ENCODE data around the gene PIK3C2G. TPM values are rescaled to one million over a fixed set of nuclear protein-coding genes. Genes with fewer than 3 reads are reported as not detected.
"Not testable (repeated sequence)": the region's sequence is repeated elsewhere in the genome, so short reads cannot be mapped to it uniquely, and the experiment has no call there.

PIK3C2G gene
- total RNA-seq (2014; rRNA removed; shearing (Covaris generic)): not detected in 2 replicates

- in situ Hi-C loops (cut with HindIII; ENCODE audit: low sequenced_read_pairs): no loop called here
- no peak for DNase-seq (ENCODE audit: low spot score)
These were observed at the start of gene PIK3C2G for GRCh38 chr12:18261273-18261672. Gene PIK3C2G (plus strand): TSS chr12:18261518. CDS start chr12:18282082, 20,564 bp downstream.

GRCh38 chr12:18217966-18218365 is 43.4 kb upstream of the PIK3C2G start:
- no peak for DNase-seq (ENCODE audit: low spot score)
- in situ Hi-C loops (cut with HindIII; ENCODE audit: low sequenced_read_pairs): no loop called here

- in situ Hi-C loops (cut with HindIII; ENCODE audit: low sequenced_read_pairs): no loop called here
- no peak for DNase-seq (ENCODE audit: low spot score)
These were observed 39.6 kb upstream of the PIK3C2G start for GRCh38 chr12:18221726-18222125.

- in situ Hi-C loops (cut with HindIII; ENCODE audit: low sequenced_read_pairs): no loop called here
- DNase-seq (ENCODE audit: low spot score): no peak
These were observed 38.6 kb upstream of the PIK3C2G start for GRCh38 chr12:18222699-18223098.

GRCh38 chr12:18224745-18225144 is 36.6 kb upstream of the PIK3C2G start:
- in situ Hi-C loops (cut with HindIII; ENCODE audit: low sequenced_read_pairs): no loop called here

GRCh38 chr12:18239526-18239925 is 21.8 kb upstream of the PIK3C2G start:
- in situ Hi-C loops (cut with HindIII; ENCODE audit: low sequenced_read_pairs): no loop called here
- DNase-seq (ENCODE audit: low spot score): no peak

More at GRCh38 chr12:18224745-18225144, 36.6 kb upstream of the PIK3C2G start:
- peak; percentile 13 for DNase-seq (ENCODE audit: low spot score)

- DNase-seq (ENCODE audit: low spot score): no peak
- in situ Hi-C loops (cut with HindIII; ENCODE audit: low sequenced_read_pairs): no loop called here
These were observed 18.8 kb upstream of the PIK3C2G start for GRCh38 chr12:18242380-18243089.

GRCh38 chr12:18243238-18243637 is 18.1 kb upstream of the PIK3C2G start:
- in situ Hi-C loops (cut with HindIII; ENCODE audit: low sequenced_read_pairs): no loop called here
- no peak for DNase-seq (ENCODE audit: low spot score)

- in situ Hi-C loops (cut with HindIII; ENCODE audit: low sequenced_read_pairs): no loop called here
- DNase-seq (ENCODE audit: low spot score): no peak
These were observed 15.3 kb upstream of the PIK3C2G start for GRCh38 chr12:18246066-18246465.

- in situ Hi-C loops (cut with HindIII; ENCODE audit: low sequenced_read_pairs): no loop called here
- DNase-seq (ENCODE audit: low spot score): peak; percentile 61
These were observed 10.9 kb upstream of the PIK3C2G start for GRCh38 chr12:18250313-18250916.

GRCh38 chr12:18254081-18254480 is 7.2 kb upstream of the PIK3C2G start:
- in situ Hi-C loops (cut with HindIII; ENCODE audit: low sequenced_read_pairs): no loop called here
- no peak for DNase-seq (ENCODE audit: low spot score)

GRCh38 chr12:18255004-18255403 is 6.3 kb upstream of the PIK3C2G start:
- DNase-seq (ENCODE audit: low spot score); in situ Hi-C loops (cut with HindIII; ENCODE audit: low sequenced_read_pairs): not testable (repeated sequence)

GRCh38 chr12:18257251-18257650 is 4.1 kb upstream of the PIK3C2G start:
- in situ Hi-C loops (cut with HindIII; ENCODE audit: low sequenced_read_pairs): no loop called here
- no peak for DNase-seq (ENCODE audit: low spot score)

- DNase-seq (ENCODE audit: low spot score): no peak
- in situ Hi-C loops (cut with HindIII; ENCODE audit: low sequenced_read_pairs): no loop called here
These were observed 2.4 kb upstream of the PIK3C2G start for GRCh38 chr12:18258929-18259328.

GRCh38 chr12:18259906-18260682 is 1.2 kb upstream of the PIK3C2G start:
- no peak for DNase-seq (ENCODE audit: low spot score)
- in situ Hi-C loops (cut with HindIII; ENCODE audit: low sequenced_read_pairs): no loop called here

GRCh38 chr12:18261906-18262305 is 588 bp downstream of the PIK3C2G start:
- DNase-seq (ENCODE audit: low spot score): no peak
- in situ Hi-C loops (cut with HindIII; ENCODE audit: low sequenced_read_pairs): no loop called here

GRCh38 chr12:18262514-18262913 is 1.2 kb downstream of the PIK3C2G start:
- no peak for DNase-seq (ENCODE audit: low spot score)

GRCh38 chr12:18264581-18265075 is 3.3 kb downstream of the PIK3C2G start:
- in situ Hi-C loops (cut with HindIII; ENCODE audit: low sequenced_read_pairs): no loop called here
- DNase-seq (ENCODE audit: low spot score): no peak

More at GRCh38 chr12:18262514-18262913, 1.2 kb downstream of the PIK3C2G start:
- in situ Hi-C loops (cut with HindIII; ENCODE audit: low sequenced_read_pairs): no loop called here

- in situ Hi-C loops (cut with HindIII; ENCODE audit: low sequenced_read_pairs): no loop called here
- no peak for DNase-seq (ENCODE audit: low spot score)
These were observed 6.2 kb downstream of the PIK3C2G start for GRCh38 chr12:18267427-18268099.
